SKM-1 treated with dmso at 0.1 percent for 144 hours (cell line): Measurements from ENCODE around the gene ZNF236.

Experiments used
- DNase-seq: peaks from one replicate; lab custom pipeline; 2025; ENCODE audit not compliant: unreplicated experiment; lab: John Stamatoyannopoulos, UW

ZNF236 gene

DNA sequence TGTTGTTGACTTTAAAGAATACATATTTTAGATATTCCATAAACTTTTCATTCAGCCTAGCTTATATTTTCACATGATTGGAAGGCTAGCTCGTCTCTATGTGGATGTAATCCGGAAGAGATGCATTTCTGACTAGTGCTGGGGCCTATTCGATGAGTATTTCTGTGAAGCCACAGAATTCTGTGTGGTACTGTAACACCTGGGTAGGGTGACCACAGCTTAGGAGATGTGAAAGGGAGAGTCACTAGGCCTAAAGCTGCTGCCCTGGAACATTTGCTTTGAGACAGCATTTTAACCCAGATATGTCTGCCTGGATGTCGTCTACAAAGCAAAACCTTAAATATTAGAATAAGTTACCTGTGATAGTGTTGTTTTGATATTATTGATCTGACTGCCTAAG, 83.5 kb downstream of the ZNF236 start:
- no peak for DNase-seq

- DNase-seq = no peak
These were observed 85.9 kb downstream of the ZNF236 start for GRCh38 chr18:76908277-76908676.

DNA sequence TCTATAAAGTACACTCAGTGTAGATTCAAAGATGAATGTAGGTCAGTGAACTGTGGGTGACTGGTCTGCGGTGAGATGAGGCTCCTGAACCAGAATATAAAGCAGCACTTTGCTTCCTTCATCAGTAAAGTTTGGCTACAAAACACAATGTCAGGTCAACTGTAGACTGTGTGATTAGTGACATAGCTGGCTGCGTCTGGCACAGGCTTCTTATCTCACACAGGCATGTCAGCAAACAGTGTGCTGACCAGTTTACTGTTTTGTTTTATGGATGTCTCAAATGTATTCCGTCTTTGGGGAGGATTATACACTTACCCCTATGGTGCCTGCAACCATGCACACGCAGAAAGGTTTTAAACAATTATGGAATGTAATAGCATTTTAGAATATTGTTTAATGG, 87.1 kb downstream of the ZNF236 start:
- no peak for DNase-seq

GRCh38 chr18:76911440-76911839, 89.1 kb downstream of the ZNF236 start:
- DNase-seq = no peak

GRCh38 chr18:76913583-76913982, 91.2 kb downstream of the ZNF236 start:
- no peak for DNase-seq

- DNase-seq = no peak
These were observed 92.0 kb downstream of the ZNF236 start for GRCh38 chr18:76914314-76914713.

DNA sequence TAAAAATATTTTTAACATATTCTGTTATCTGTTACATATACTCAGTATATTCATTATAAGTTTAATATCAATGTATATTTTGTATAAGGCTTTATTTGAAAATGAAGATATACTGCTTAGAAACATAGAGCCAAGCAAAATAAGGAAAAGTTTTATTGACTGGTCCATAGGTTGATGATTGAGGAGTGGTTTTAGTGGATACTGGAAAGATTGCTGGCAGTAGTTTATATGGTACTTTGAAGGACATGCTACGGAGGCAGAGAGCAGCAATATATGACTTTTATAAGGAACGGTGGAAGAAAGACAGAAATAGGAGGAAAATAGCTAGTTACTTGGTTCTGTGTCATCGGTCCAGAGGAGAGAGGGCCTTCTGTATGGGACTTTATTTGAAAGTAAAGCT, 92.4 kb downstream of the ZNF236 start:
- DNase-seq = no peak

DNA sequence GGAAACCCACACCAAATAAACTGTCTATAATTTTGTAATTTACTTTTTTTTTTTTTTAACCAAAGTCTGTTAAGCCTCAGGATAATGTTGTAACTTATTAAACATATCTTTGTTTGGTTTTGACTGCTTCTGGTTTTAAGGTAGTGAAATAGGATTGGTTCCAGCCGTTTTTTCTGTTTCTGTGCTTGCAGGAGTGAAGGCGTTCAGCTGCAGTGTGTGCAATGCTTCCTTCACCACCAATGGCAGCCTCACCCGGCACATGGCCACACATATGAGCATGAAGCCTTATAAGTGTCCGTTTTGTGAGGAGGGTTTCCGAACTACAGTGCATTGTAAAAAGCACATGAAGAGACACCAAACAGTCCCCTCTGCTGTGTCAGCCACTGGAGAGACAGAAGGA, 93.1 kb downstream of the ZNF236 start:
- no peak for DNase-seq

GRCh38 chr18:76920974-76921373, 98.6 kb downstream of the ZNF236 start:
- no peak for DNase-seq

GRCh38 chr18:76922107-76922506, 99.8 kb downstream of the ZNF236 start:
- no peak for DNase-seq

DNA sequence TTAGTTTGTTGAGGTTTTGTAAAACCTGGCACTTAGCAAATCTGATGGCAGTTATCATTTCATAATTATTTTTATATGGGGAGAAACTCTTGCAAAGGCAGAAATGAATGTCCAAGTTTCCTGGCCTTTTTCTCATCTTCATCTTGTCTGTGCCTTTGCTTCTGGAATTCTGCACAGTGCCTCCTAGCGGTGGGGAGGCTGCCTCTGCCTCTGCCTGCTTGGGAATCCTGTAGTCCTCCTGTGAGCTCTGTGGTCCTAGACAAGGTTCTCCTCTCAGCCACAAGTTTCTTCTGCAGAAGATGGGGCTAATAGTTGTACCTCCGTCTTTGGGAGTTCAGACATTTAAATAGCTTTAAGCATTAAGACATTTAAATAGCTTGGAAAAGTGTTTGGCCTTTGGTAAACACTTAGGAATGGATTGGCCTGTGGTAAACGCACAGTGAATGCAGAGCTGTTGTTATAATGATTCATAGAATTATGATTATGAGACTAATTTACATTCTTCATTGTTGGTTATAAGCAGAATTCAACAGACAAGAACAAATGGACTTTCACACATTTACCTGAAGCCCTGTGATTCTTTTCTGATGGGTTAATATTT, 101.2 kb downstream of the ZNF236 start:
- DNase-seq = peak; percentile 21

DNA sequence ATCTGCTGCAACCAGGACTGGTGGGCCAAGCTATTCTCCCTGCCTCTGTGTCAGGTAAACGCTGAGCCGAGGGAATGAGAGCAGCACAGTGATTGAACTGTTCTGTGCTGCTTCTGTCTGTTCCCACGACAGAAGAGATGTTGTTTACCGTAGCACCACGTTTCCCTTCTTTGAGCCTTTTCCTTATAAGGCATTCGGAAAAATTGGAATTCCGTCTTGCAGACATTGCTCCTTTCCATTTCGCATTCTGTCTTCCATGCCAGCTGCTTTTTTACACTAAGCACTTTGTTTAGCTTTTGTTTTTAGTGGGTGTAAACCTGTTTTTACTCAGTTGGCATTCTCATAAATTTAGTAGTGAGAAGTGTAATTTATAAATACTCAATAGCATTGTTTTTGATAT, 103.1 kb downstream of the ZNF236 start:
- no peak for DNase-seq

GRCh38 chr18:76927223-76927725, 104.9 kb downstream of the ZNF236 start:
- no peak for DNase-seq

DNA sequence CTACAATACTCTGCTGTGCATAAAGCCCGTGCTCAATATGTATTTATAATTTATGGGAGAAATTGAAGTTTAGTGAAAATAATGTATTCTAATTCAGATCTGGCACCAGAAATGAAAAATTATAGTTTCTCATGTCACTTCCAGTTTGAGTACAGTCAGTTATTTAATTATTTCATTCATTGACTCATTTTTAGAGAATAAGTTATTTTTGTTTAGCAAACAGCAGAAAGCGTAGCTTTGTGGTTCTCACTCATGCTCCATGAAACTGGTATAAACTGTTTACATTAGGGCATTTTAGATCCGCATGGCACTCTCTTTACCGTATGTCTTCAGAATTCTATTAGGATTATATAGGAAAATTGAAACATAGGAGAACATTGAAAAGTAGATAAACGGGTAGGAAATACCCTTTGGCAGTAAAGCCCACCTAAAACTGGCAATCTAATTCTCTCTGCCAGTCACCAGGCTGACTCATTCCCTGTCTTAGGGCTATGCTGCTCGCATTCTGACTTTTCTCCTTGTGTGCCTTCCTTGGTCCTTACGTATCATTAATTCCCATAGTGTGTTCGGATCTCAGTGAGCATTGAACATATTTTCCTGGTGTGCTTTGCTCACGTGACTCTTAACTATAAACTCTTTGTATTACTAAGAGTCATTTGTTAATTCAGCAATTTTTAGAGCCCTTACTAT, 106.0 kb downstream of the ZNF236 start:
- DNase-seq = no peak

DNA sequence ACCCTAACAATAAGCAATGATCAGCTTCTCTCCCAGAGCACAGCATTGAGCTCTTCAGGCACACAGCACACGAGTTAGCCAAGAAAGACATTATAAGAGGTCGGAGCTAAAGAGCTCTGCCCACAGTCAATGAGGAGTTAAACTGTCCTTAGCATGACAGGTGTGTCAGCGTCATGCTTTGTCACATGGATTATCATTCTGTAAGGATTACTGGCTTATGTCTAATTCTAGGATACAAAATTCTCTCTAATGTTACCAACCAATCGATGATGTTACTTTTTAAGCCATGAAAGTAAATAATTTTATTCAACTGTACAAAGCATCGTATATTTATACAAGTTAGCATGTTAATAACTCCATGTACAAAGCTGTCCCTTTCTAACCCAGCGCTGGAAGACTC, 108.8 kb downstream of the ZNF236 start:
- DNase-seq = no peak

GRCh38 chr18:76932026-76932819, 109.9 kb downstream of the ZNF236 start:
- no peak for DNase-seq

- no peak for DNase-seq
These were observed 113.5 kb downstream of the ZNF236 start for GRCh38 chr18:76935722-76936337.

DNA sequence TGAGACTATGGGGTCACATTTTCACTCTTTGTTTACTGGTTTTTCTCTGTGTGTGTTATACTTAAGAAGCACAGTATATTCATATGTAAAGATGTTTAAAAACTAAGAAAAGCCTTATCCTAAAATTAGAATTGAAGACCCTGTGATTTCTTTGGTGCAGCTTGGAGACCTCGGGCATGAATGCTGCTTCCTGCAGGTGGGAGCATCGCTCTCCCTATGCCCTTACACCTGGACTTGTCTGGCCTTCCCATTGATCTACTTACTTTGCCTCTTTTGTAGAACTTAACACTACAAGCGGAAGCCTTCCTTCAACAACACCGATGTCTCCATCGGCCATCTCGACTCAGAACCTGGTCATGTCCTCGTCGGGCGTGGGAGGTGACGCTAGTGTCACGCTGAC, 114.5 kb downstream of the ZNF236 start:
- no peak for DNase-seq

GRCh38 chr18:76937597-76937996, 115.2 kb downstream of the ZNF236 start:
- DNase-seq = no peak

GRCh38 chr18:76938619-76939018, 116.3 kb downstream of the ZNF236 start:
- DNase-seq = no peak

DNA sequence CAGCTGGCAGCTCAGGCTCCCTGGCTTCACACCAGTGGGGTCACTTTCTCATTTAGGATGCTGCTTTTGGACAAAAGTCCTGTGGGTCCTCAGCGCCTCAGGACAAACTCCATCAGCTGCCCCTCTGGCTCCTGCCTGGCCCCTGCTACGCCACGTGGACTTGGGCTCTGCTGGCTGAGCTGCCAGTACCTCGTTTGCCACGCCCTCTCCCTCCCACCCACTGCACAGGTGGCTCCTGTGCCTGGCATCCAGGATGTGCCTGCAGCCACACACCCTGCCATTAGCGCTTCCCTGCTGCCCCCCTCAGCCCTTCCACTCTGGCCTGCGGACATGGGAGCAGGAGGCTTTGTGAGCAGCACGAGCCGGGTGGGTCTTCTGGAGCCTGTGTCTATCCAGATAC, 118.9 kb downstream of the ZNF236 start:
- DNase-seq = no peak
